Spinal cord (tissue), 10 donors: ENCODE measurements around the gene SOX9. TPM values are rescaled to one million over a fixed set of nuclear protein-coding genes. Genes with fewer than 3 reads are reported as not detected.
A peak's percentile ranks its signal among the peaks of the same experiment; 100 is the strongest.

ENCODE experiments used
- DNase-seq, 6 donors: peaks; one replicate each; pipeline versions ENCODE4 v3.0.0 to v3.0.0-alpha.2; 2013 to 2015; ENCODE audit warnings: low spot score in 6 of 6, low read depth in 4 of 6
- H3K27ac ChIP-seq: one replicate; pipeline ENCODE4 v1.5.1; 2013; ENCODE audit warnings: low read depth, low read length, control low read depth
- H3K27me3 ChIP-seq: one replicate; pipeline ENCODE4 v1.6.1; 2013; ENCODE audit warnings: low read length; ENCODE audit not compliant: control insufficient read depth, insufficient read depth
- H3K36me3 ChIP-seq: one replicate; pipeline ENCODE4 v1.6.1; 2013; ENCODE audit warnings: low read length; ENCODE audit not compliant: control insufficient read depth, insufficient read depth
- H3K4me1 ChIP-seq: one replicate; pipeline ENCODE4 v1.6.1; 2013; ENCODE audit warnings: low read length; ENCODE audit not compliant: control insufficient read depth, insufficient read depth
- H3K4me3 ChIP-seq: one replicate; pipeline ENCODE4 v1.5.1; 2013; ENCODE audit warnings: low read depth, low read length, control low read depth
- H3K9me3 ChIP-seq: one replicate; pipeline ENCODE4 v1.6.1; 2013; ENCODE audit warnings: low read length; ENCODE audit not compliant: control insufficient read depth, insufficient read depth
- WGBS: methylation state at CpG from one replicate; pipeline ENCODE4 v1.1.5; 2013; ENCODE audit warnings: missing lambda C conversion rate; ENCODE audit not compliant: insufficient coverage; 5-methylcytosine and 5-hydroxymethylcytosine counted together
- polyA plus RNA-seq, 2 donors: library from polyadenylated mRNA; unstranded; fragments of 120-200 nt; gene quantifications; one replicate each; pipeline ENCODE4 v1.2.1, GENCODE V29; 2013; ENCODE audit not compliant: insufficient read length in 2 of 2
- total RNA-seq, 2 donors: library from RNA; depleted of rRNA in 1 of 2; stranded (reverse); fragments of 120-200 nt in 1 of 2; fragments of >200 nt in 1 of 2; gene quantifications; one replicate each; pipeline versions ENCODE4 v1.2.3 to v1.2.4, GENCODE V29; 2013 to 2014
- donor health status: healthy.

SOX9 gene
- total and polyA plus RNA-seq, 4 donors: 19.7 to 101 (median 48.2) TPM

GRCh38 chr17:72123530-72124437 is 3.0 kb downstream of the SOX9 start:
- Histone ChIP-seq H3K27me3 (peaks cover 41% of the 10 kb centered on the region), H3K9me3 (no peaks in the 10 kb centered on the region), H3K36me3 (peaks cover 22% of the 10 kb centered on the region), H3K4me3 (peak overlapping the region; percentile 65), H3K27ac (peak overlapping the region; percentile 83), H3K4me1 (peaks cover 42% of the 10 kb centered on the region)
- WGBS: 8% methylated on average over 73 of the region's 75 CpGs
- peak in 3 of 6 donors; percentile 19 to 73 (median 63) for DNase-seq

- no peaks in the 10 kb centered on the region for H3K9me3 ChIP-seq
- H3K4me3 ChIP-seq: peak overlapping the region; percentile 46
- H3K4me1 ChIP-seq: peaks cover 42% of the 10 kb centered on the region
- peak in 3 of 6 donors; percentile 26 to 63 (median 60) for DNase-seq
- peaks cover 22% of the 10 kb centered on the region for H3K36me3 ChIP-seq
- WGBS: 20% methylated on average over 1 of the region's 7 CpGs
- H3K27ac ChIP-seq: peak overlapping the region; percentile 78
- H3K27me3 ChIP-seq: peaks cover 37% of the 10 kb centered on the region
These were observed 3.6 kb downstream of the SOX9 start for GRCh38 chr17:72124438-72124775.

GRCh38 chr17:72125226-72125651 is 4.4 kb downstream of the SOX9 start:
- peak overlapping the region; percentile 78 for H3K27ac ChIP-seq
- DNase-seq: peak in 3 of 6 donors; percentile 17 to 71 (median 66)

GRCh38 chr17:72125742-72126141 is 4.9 kb downstream of the SOX9 start:
- DNase-seq: peak in 2 of 6 donors; percentile 13 to 29
- peaks cover 22% of the 10 kb centered on the region for H3K36me3 ChIP-seq
- peaks cover 32% of the 10 kb centered on the region for H3K4me1 ChIP-seq
- no peaks in the 10 kb centered on the region for H3K9me3 ChIP-seq
- peak overlapping the region; percentile 46 for H3K4me3 ChIP-seq
- peak overlapping the region; percentile 78 for H3K27ac ChIP-seq
- peaks cover 25% of the 10 kb centered on the region for H3K27me3 ChIP-seq

More at GRCh38 chr17:72125226-72125651, 4.4 kb downstream of the SOX9 start:
- Histone ChIP-seq H3K27me3 (peaks cover 29% of the 10 kb centered on the region), H3K4me3 (peak overlapping the region; percentile 46), H3K4me1 (peaks cover 35% of the 10 kb centered on the region), H3K36me3 (peaks cover 22% of the 10 kb centered on the region), H3K9me3 (no peaks in the 10 kb centered on the region)
- 40% methylated on average over 1 of the region's 4 CpGs for WGBS

GRCh38 chr17:72126575-72127486 is 6.0 kb downstream of the SOX9 start:
- H3K36me3 ChIP-seq: peaks cover 18% of the 10 kb centered on the region
- H3K27ac ChIP-seq: peak overlapping the region; percentile 75
- peaks cover 16% of the 10 kb centered on the region for H3K27me3 ChIP-seq
- no peak overlapping the region for H3K4me3 ChIP-seq
- 36% methylated on average over 5 of the region's 8 CpGs for WGBS
- DNase-seq: peak in 3 of 6 donors; percentile 43 to 81 (median 71)
- H3K9me3 ChIP-seq: no peaks in the 10 kb centered on the region
- peaks cover 21% of the 10 kb centered on the region for H3K4me1 ChIP-seq

GRCh38 chr17:72128039-72128438 is 7.2 kb downstream of the SOX9 start:
- peaks cover 10% of the 10 kb centered on the region for H3K4me1 ChIP-seq
- peaks cover 6% of the 10 kb centered on the region for H3K27me3 ChIP-seq
- DNase-seq: peak in 2 of 6 donors; percentile 64 to 65
- H3K27ac ChIP-seq: peak overlapping the region; percentile 75
- peaks cover 12% of the 10 kb centered on the region for H3K36me3 ChIP-seq
- WGBS: no CpG with 5 or more reads among the region's 3 CpGs
- H3K4me3 ChIP-seq: no peak overlapping the region
- H3K9me3 ChIP-seq: no peaks in the 10 kb centered on the region

- 61% methylated on average over 2 of the region's 7 CpGs for WGBS
- Histone ChIP-seq H3K9me3 (no peaks in the 10 kb centered on the region), H3K27me3 (no peaks in the 10 kb centered on the region), H3K4me1 (no peaks in the 10 kb centered on the region), H3K27ac (no peak overlapping the region), H3K36me3 (no peaks in the 10 kb centered on the region), H3K4me3 (no peak overlapping the region)
- no peak for DNase-seq
These were observed 14.0 kb downstream of the SOX9 start for GRCh38 chr17:72134608-72135394.

- H3K27me3 ChIP-seq: no peaks in the 10 kb centered on the region
- H3K36me3 ChIP-seq: no peaks in the 10 kb centered on the region
- H3K4me1 ChIP-seq: no peaks in the 10 kb centered on the region
- H3K27ac ChIP-seq: no peak overlapping the region
- 83% methylated on average over 3 of the region's 5 CpGs for whole genome bisulfite sequencing
- DNase-seq: no peak
- no peaks in the 10 kb centered on the region for H3K9me3 ChIP-seq
- H3K4me3 ChIP-seq: no peak overlapping the region
These were observed 14.9 kb downstream of the SOX9 start for GRCh38 chr17:72135546-72136325.
